DND-41 (cell line): ENCODE measurements around the gene SLC17A2.

Source experiments
- ATAC-seq: fragments of 200-7000 bp; cut with Tn5 transposase; 3 replicates; pipeline ENCODE4 v1.9.1; 2021; ENCODE audit warnings: low read depth; ENCODE audit not compliant: insufficient read depth
- DNase-seq: peaks from one replicate; pipeline ENCODE4 v3.0.0-alpha.2; 2020
- H2AFZ ChIP-seq: 2 replicates; pipeline ENCODE4 v1.6.0; 2012; ENCODE audit warnings: low read depth, low read length
- H3K27ac ChIP-seq: 2 replicates; pipeline ENCODE4 v1.5.1; 2012; ENCODE audit warnings: low read length, inconsistent platforms
- H3K27me3 ChIP-seq: fragments of 200-600 bp; sonication (generic); 2 replicates; pipeline ENCODE4 v1.6.0; 2012; ENCODE audit warnings: low read length, mild to moderate bottlenecking, inconsistent platforms; ENCODE audit not compliant: insufficient read depth, poor library complexity
- H3K36me3 ChIP-seq: 2 replicates; pipeline ENCODE4 v1.5.1; 2012; ENCODE audit warnings: low read length, inconsistent platforms; ENCODE audit not compliant: insufficient read depth
- H3K4me1 ChIP-seq: 2 replicates; pipeline ENCODE4 v1.5.1; 2012; ENCODE audit warnings: mild to moderate bottlenecking, low read length; ENCODE audit not compliant: insufficient read depth
- H3K4me2 ChIP-seq: 2 replicates; pipeline ENCODE4 v1.6.0; 2012; ENCODE audit warnings: mild to moderate bottlenecking, moderate library complexity, low read length, inconsistent platforms; ENCODE audit not compliant: insufficient read depth
- H3K4me3 ChIP-seq, 2 experiments: fragments of 200-600 bp in 1 of 2; shearing (Covaris generic) in 1 of 2; 2 replicates each; pipeline ENCODE4 v1.5.1; 2012 to 2016; ENCODE audit warnings: inconsistent platforms in 2 of 2, low read length in 2 of 2, mild to moderate bottlenecking in 2 of 2, low read depth in 1 of 2, moderate library complexity in 1 of 2
- H3K79me2 ChIP-seq: 2 replicates; pipeline ENCODE4 v1.6.0; 2012; ENCODE audit warnings: low read length, inconsistent platforms; ENCODE audit not compliant: insufficient read depth
- H3K9ac ChIP-seq: 2 replicates; pipeline ENCODE4 v1.6.0; 2012; ENCODE audit warnings: low read depth, mild to moderate bottlenecking, inconsistent platforms, low read length, moderate library complexity
- H3K9me3 ChIP-seq: 2 replicates; pipeline ENCODE4 v1.5.1; 2012; ENCODE audit warnings: low read length, moderate library complexity, mild to moderate bottlenecking, inconsistent platforms; ENCODE audit not compliant: insufficient read depth, severe bottlenecking
- H4K20me1 ChIP-seq: 2 replicates; pipeline ENCODE4 v1.6.0; 2012; ENCODE audit warnings: low read length; ENCODE audit not compliant: insufficient read depth
- EZH2 ChIP-seq: IDR thresholded peaks from 3 replicates; pipeline ENCODE4 v1.6.1; 2012; ENCODE audit warnings: borderline replicate concordance, low read depth, mild to moderate bottlenecking, moderate library complexity, low read length, inconsistent platforms; ENCODE audit not compliant: severe bottlenecking
- TF ChIP-seq, protein P1 (sequence below): IDR thresholded peaks from 2 replicates; pipeline ENCODE4 v1.5.1; 2012; ENCODE audit warnings: borderline replicate concordance, low read length, moderate library complexity, mild to moderate bottlenecking; ENCODE audit not compliant: poor library complexity, severe bottlenecking; ENCODE audit errors: extremely low read depth

SLC17A2 gene

DNA sequence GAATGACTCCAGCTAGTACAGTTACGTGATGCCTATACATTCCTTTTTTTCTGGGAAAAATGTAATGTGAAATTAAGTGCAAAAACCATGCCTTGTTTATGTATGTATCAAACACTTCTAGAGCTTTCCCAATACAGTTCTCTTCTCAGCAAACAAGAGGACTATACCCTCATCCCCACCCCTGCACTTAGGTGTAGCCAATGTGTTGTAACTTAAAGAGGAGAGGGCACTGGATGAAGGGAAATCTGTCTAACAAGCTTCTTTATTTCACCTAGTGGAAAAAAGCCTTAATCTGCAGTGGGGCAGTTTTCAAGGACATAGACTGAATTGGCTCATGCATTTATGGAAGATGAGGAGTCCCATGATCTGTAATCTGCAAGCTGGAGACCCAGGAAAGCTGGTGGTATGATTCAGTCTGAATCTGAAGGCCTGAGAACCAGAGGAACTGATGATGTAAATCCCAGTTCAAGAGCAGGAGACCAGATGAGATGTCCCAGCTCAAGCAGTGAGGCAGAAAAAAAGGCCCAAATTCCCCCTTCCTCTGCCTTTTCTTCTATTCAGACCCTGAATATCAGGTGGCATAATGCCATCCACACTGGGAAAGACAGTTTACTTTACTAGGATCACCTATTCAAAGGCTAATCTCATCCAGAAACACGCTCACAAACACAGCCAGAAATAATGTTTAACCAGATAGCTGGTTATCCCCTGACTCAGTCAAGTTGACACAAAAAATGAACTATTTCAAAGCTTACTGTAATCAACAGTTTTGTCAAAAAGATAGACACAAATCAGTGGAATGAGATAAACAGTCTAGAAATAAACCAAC is 30.7 kb downstream of the SLC17A2 start:
- H3K4me3 ChIP-seq: no peak overlapping the region
- no peak for TF ChIP-seq EZH2
- TF ChIP-seq, protein P1, sequence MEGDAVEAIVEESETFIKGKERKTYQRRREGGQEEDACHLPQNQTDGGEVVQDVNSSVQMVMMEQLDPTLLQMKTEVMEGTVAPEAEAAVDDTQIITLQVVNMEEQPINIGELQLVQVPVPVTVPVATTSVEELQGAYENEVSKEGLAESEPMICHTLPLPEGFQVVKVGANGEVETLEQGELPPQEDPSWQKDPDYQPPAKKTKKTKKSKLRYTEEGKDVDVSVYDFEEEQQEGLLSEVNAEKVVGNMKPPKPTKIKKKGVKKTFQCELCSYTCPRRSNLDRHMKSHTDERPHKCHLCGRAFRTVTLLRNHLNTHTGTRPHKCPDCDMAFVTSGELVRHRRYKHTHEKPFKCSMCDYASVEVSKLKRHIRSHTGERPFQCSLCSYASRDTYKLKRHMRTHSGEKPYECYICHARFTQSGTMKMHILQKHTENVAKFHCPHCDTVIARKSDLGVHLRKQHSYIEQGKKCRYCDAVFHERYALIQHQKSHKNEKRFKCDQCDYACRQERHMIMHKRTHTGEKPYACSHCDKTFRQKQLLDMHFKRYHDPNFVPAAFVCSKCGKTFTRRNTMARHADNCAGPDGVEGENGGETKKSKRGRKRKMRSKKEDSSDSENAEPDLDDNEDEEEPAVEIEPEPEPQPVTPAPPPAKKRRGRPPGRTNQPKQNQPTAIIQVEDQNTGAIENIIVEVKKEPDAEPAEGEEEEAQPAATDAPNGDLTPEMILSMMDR: no peak
- no peaks in the 10 kb centered on the region for H3K36me3 ChIP-seq
- no peaks in the 10 kb centered on the region for H3K4me1 ChIP-seq
- ATAC-seq: no peak
- H3K9ac ChIP-seq: no peak overlapping the region
- H2AFZ ChIP-seq: no peak overlapping the region
- H3K4me2 ChIP-seq: no peak overlapping the region
- H3K27ac ChIP-seq: no peak overlapping the region
- H3K27me3 ChIP-seq: peaks cover 3% of the 10 kb centered on the region
- H3K79me2 ChIP-seq: no peaks in the 10 kb centered on the region
- H4K20me1 ChIP-seq: no peaks in the 10 kb centered on the region
- H3K9me3 ChIP-seq: no peaks in the 10 kb centered on the region
- no peak for DNase-seq

DNA sequence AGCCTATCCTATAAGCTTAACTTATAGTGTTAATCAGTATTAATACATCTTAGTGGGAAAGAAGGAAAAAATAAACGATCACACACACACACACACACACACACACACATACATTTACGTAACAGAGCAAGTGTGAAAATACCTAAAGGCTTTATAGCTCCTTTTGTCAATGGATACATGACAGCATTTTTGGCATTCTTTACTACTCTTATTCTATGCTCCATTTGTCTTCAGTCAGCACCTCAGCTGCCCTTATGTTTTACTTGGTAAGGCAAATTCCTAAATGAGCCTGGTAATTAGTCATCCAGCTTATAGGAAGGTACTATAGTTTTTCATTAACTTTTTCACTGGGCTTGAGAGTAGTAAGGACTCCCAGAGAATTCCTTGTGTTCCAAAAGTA is 31.4 kb downstream of the SLC17A2 start:
- Histone ChIP-seq H3K27ac (no peak overlapping the region), H3K36me3 (no peaks in the 10 kb centered on the region), H3K9ac (no peak overlapping the region), H4K20me1 (no peaks in the 10 kb centered on the region), H3K4me3 (no peak overlapping the region), H3K27me3 (peaks cover 3% of the 10 kb centered on the region), H3K4me1 (no peaks in the 10 kb centered on the region), H3K4me2 (no peak overlapping the region), H3K79me2 (no peaks in the 10 kb centered on the region), H2AFZ (no peak overlapping the region), H3K9me3 (no peaks in the 10 kb centered on the region)
- TF ChIP-seq EZH2: no peak
- TF ChIP-seq, protein P1: no peak
- ATAC-seq: no peak
- no peak for DNase-seq

DNA sequence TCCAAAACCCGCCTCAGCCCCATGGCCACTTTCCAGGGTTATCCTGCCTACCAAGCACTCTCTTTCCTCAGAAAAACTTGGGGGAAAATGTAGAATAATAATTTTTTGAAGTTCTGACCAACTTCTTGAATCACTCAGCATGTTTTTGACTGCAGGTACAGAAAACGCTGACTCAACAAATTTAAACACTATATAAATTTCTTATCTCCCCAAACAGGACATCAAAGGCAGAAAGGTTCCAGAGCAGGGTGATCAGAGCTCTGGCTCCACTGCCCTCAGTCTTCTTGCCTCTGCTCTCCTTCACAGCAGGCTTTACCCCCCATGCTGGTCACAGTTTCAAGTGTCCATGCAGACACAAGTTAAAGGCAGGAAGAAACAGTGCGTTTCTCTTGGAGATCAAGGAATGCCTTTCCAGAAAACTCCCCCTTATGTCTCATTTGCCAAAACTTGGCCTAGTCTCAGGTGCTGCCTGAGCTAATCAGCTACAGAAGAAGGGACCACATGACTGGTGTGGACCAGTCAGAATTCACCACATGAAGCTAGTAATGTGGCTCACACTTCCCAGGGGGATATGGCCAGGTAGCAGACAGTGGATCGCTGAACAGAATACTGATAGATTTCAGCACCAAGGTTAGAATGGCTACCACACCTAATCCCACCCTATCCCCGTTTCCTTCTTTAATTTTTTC is 32.1 kb downstream of the SLC17A2 start:
- TF ChIP-seq, protein P1: no peak
- TF ChIP-seq EZH2: no peak
- DNase-seq: no peak
- no peaks in the 10 kb centered on the region for H3K79me2 ChIP-seq
- H3K27me3 ChIP-seq: no peaks in the 10 kb centered on the region
- no peak for ATAC-seq
- no peak overlapping the region for H2AFZ ChIP-seq
- no peak overlapping the region for H3K4me2 ChIP-seq
- H3K27ac ChIP-seq: no peak overlapping the region
- H3K9me3 ChIP-seq: no peaks in the 10 kb centered on the region
- no peaks in the 10 kb centered on the region for H3K4me1 ChIP-seq
- no peak overlapping the region for H3K9ac ChIP-seq
- no peak overlapping the region for H3K4me3 ChIP-seq
- no peaks in the 10 kb centered on the region for H4K20me1 ChIP-seq
- no peaks in the 10 kb centered on the region for H3K36me3 ChIP-seq
